Liver (tissue), 3 donors: Measurements from ENCODE around the gene KLHDC3.

Source experiments
- ATF3 ChIP-seq: IDR thresholded peaks from 2 replicates; pipeline ENCODE4 v1.6.1; 2016; ENCODE audit warnings: antibody characterized with exemption
- CTCF ChIP-seq: fragments of 150-350 bp; IDR thresholded peaks from 2 replicates; pipeline ENCODE4 v1.5.1; 2017; ENCODE audit warnings: improper control_type of control experiment, low read depth, low read length; ENCODE audit not compliant: missing input control
- GABPA ChIP-seq, 2 donors: IDR thresholded peaks in 1 of 2; conservative IDR thresholded peaks in 1 of 2; 2 replicates each; pipeline ENCODE4 v1.6.1; 2016; ENCODE audit warnings: antibody characterized with exemption in 2 of 2, mild to moderate bottlenecking in 1 of 2, moderate library complexity in 1 of 2
- HNF4G ChIP-seq: IDR thresholded peaks from 2 replicates; pipeline ENCODE4 v1.6.1; 2016; ENCODE audit warnings: antibody characterized with exemption
- MAX ChIP-seq: IDR thresholded peaks from 2 replicates; pipeline ENCODE4 v1.6.1; 2016; ENCODE audit warnings: antibody characterized with exemption
- REST ChIP-seq: IDR thresholded peaks from 2 replicates; pipeline ENCODE4 v1.6.1; 2016; ENCODE audit warnings: antibody characterized with exemption, mild to moderate bottlenecking
- TAF1 ChIP-seq: conservative IDR thresholded peaks from 2 replicates; pipeline ENCODE4 v1.6.1; 2016; ENCODE audit warnings: antibody characterized with exemption, mild to moderate bottlenecking
- YY1 ChIP-seq: IDR thresholded peaks from 2 replicates; pipeline ENCODE4 v1.6.1; 2016; ENCODE audit warnings: antibody characterized with exemption, mild to moderate bottlenecking
- donor health status: healthy.
- donor health status: healthy.

- TF ChIP-seq MAX (no peak), CTCF (no peak), GABPA (IDR thresholded peaks at IDR 0.05 in 1 of 2, conservative IDR thresholded peaks at IDR 0.05 in 1 of 2) (no peak), ATF3 (no peak), YY1 (no peak), TAF1 (no peak), REST (no peak), HNF4G (no peak)
Measured at GRCh38 chr6:43011207-43011606, 2.8 kb upstream of the KLHDC3 start.
